ENCODE data around the gene SC5D.

Gene SC5D, protein sequence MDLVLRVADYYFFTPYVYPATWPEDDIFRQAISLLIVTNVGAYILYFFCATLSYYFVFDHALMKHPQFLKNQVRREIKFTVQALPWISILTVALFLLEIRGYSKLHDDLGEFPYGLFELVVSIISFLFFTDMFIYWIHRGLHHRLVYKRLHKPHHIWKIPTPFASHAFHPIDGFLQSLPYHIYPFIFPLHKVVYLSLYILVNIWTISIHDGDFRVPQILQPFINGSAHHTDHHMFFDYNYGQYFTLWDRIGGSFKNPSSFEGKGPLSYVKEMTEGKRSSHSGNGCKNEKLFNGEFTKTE

DNA sequence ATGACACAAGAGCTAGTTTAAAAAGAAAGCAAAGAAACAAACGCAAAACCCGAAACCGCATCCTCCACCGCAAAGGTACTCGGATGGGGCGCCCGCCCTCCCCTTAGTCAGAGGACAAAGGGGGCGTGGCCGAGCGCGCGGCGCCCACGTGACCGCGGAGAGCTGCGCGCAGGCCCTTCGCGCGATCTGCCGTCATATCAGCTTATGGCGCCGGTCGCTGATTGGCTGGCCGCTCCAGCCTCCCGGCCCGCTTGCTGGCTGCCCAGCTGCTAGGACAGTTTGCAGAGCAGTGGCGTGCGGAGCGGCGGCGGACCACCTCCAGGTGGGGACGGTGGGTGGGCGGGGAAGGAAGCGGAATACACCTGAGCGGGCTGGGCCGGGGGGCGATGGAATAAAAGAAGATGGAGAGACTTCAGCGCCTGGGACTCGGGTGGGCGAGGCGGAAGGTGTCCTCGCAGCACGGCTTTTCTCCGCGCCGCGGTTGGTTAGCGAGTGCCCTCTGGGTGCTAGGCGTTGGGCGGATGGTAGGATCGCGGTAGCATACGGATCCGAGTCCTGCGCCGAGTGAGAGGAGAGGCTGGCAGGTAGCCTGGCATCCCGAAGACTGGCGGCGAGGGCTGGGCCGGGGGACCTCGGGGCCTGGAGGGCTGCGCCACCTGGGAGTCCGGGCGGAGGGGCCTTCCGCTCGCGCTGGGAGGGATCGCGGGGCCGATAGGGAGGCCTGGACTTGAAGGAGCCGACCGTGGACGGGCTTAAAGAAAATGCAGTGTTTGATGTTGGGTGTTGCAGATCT lies at the start of gene SC5D:
SC5D (plus strand) TSS at position 277 of the 793 bp plus-strand sequence. CDS start 10,605 bp downstream, outside the sequence.
- peak; percentile 80 to 88 (median 86) for DNase-seq (ENCODE audit: low read depth in 3 of 3, low spot score in 1 of 3)

DNA sequence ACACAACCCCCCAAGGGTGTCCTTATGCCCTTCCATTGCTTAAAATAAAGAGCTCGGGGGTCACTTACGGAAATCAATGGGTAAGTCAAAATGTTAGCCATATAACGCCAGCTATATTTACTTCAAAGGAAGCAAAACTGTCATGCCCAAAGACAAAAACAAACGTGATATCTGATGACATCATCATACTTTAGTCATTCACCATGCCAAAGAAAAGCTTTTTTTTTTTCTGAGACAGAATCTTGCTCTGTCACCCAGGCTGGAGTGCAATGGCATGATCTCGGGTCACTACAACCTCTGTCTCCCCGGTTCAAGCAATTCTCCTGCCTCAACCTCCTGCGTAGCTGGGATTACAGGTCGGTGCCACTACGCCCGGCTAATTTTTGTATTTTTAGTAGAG lies 47.7 kb upstream of the SC5D start:
- DNase-seq (ENCODE audit: low read depth in 3 of 3, low spot score in 1 of 3): no peak

DNA sequence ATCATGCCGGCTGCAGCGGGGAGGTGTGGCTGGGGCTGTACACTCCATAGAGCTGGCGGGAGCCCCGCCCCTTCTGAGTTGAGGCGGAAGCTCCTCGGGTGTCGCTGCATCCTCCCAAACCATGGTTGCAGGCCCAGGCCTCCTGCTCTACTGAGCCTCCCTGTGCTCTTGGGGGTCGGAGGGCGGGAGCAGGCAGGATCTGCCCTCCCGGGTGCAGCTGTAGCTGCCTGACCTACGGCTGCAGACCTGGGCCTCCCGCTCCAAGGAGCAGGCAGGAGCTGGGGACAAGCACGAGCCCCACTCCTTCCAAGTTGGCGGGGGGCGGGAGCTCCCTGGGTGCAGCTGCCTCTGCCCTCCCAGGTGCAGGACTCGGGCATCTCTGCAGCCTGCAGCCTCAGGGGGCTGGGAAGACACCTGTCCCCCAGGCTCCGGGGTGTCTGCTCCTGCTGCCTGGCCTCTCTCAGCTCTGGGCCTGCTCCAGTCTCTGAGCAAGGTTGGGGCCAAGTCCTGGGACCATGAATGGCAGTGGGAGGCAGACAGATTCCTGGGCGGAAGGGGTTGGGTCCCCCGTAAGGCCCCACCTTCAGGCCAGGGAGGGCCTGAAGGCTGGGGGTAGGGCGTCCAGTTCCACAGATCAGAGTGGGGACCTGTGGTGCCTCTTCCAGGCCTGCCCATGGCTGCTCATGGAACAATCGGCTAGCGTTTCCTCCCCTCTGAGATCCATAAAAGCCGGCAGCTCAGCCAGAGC lies 46.4 kb upstream of the SC5D start:
- no peak for DNase-seq (ENCODE audit: low read depth in 3 of 3, low spot score in 1 of 3)

DNA sequence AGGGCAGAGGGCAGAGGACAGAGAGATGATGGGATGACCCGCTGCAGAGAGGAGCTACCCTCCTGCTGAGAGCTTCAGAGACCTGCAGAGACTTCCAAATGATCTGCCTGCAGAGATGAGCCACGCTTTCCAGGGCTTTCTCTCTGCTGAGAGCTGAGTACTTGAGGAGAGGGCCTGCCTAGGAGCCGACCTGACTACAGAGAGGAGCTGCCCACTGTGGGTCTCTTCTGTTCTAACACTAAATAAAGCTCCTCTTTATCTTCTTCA lies 45.9 kb upstream of the SC5D start:
- no peak for DNase-seq (ENCODE audit: low read depth in 3 of 3, low spot score in 1 of 3)

DNA sequence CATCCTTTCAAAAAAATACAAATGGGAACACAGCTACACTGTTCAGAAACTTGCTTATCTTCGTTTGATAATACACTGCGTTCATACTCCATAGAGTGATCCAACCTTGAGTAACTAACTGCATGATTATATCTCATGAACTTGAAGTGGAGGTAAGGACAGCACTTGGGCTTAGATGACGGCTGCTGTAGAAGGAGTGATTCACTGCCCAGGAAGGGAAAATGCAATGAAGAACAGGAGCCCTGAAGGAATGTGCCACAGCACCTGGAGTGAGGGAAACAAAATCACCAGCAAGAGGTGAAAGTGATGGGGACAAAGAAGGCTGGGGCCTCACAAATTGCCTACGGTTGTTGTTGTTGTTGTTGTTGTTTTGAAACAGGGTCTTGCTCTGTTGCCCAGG lies 44.1 kb upstream of the SC5D start:
- no peak for DNase-seq (ENCODE audit: low read depth in 3 of 3, low spot score in 1 of 3)

DNA sequence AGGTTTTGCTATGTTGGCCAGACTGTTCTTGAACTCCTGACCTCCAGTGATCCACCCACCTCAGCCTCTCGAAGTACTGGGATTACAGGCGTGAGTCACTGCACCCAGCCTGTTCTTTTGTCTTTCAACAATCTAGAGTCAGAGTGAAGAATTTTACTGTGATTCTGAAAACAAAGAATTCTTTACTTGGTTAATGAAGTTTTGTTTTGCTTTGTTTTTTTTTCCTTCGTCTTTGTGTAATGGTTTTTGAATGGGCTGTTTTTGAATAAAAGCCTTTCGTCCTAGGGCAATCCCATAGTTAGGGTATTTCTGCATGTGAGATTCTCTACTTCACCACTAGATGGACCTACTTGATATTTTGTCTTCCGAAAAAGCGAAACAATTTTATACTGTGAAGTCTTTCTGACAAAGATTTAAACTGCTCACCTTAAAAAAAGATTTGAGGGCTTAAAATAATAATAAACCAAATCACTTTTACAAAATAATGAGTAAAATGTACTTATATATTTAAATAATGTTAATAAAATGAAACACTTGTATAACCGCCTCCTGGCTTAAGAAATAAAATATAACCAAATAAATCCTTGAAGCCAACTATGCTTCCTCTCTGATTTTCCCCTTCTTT lies 43.4 kb upstream of the SC5D start:
- DNase-seq (ENCODE audit: low read depth in 3 of 3, low spot score in 1 of 3): no peak

DNA sequence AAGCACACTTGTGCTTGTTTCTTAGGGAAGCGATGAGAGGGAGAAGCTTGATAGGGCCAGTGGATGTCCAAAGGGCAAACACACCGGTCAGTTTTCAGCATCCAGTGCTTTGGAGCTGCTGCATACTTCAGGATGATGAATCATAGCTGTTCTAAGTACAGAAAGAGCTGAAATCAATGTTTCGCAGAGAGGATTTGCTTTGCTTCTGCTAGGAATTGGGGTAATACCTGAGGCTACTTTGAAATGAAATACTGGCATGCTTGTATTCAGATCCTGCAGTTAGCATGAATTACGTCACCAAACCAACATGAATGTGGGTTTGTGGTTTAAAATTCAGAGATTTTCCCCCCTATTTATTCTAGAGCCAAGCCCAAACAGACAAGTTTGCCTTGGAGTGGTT lies 41.7 kb upstream of the SC5D start:
- no peak for DNase-seq (ENCODE audit: low read depth in 3 of 3, low spot score in 1 of 3)

DNA sequence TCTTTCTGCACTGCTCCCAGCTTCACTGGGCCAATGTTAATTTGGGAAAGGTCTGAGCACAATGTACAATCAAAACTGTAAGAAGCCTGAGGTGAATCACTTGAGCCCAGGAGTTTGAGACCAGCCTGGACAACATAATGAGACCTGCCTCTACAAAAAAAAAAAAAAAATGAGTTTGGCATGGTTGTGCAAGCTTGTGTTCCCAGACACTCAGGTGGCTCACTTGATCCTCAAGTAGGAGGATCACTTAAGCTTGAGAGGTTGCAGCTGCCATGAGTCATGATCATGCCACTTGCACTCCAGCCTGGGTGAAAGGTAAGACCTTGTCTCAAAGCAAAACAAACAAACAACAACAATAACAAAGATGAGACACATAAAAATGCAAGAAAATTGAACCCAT lies 38.6 kb upstream of the SC5D start:
- no peak for DNase-seq (ENCODE audit: low read depth in 3 of 3, low spot score in 1 of 3)

DNA sequence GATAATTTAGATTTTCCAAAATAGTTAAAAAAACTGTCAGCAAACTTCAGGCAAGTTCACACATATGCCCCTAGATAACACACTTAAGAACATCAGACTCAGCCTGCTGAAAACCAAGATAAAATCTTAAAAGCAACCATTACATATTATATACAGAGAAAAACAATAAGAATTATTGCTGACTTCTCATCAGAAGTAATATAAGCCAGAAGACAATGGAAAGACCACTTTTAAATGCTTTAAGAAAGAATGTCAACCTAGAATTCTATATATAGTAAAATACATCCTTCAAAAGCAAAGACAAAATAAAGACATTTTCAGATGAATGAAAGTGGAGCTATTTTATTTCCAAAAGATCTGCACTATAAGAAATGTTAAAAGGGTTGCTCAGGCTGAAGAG lies 37.8 kb upstream of the SC5D start:
- DNase-seq (ENCODE audit: low read depth in 3 of 3, low spot score in 1 of 3): no peak

DNA sequence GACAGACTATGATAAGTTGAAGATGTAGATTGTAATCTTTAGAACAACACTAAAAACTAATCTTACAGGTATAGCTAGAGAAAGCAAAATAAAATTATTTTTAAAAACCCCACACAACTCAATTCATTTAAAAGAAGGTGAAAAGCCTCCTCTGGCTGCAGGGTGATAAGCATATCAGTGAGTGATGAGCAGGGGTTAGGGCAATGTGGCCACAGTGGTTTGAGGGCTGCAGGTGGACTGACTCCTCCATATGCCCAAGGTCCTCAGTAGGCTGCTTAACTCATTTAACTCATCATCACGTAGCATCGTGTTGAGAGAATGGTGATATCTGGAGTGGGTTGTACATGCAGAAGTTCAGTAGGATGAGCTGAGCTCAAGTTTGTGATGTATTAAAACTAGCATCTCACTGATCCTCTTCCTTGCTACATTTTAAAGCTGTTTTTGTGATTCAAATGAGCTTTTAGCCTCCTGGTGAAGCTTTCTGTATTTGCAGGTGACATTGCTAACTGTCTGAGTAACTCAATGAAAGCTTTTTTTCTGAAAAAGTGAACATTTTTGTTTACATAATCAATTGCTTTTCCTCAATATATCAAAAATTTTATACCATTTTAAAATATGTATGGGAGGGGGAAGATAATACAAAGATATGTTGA lies 37.0 kb upstream of the SC5D start:
- DNase-seq (ENCODE audit: low read depth in 3 of 3, low spot score in 1 of 3): no peak

DNA sequence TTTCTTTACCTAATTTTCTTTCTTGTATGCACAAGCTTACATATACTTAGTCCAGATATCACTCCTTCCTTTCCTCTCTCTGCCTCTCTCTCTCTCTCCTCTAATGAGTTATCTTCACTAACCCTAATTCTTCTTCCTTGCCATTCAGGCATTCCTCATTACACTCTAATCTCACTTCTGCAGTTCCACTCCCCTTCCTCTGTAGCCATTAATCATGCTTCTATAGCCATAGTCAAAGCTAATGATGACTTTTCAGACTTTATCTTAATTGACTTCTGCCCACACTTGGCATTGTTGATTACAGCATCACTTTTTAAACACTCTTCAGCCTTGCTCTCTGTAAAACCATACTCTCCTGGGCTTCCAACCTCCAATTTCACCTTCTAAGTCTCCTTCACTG lies 35.3 kb upstream of the SC5D start:
- no peak for DNase-seq (ENCODE audit: low read depth in 3 of 3, low spot score in 1 of 3)

DNA sequence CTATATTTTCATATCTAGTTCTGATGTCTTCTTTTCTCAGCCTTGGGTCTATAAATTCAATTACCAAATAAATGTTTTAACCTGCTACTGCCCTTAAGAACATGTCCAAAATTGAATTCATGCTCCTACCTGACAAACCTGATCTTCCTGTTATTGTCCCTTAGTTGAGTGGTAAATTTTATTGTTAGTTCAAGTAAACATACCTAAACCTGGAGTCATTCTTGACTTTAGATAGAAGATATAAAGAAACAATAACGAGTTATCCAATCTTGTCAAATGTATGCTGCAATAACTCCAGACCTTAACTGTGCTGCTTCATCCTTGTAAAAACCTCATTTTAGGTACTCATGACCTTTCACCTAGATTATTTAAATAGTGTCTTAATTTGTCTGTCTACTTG lies 34.6 kb upstream of the SC5D start:
- no peak for DNase-seq (ENCODE audit: low read depth in 3 of 3, low spot score in 1 of 3)

DNA sequence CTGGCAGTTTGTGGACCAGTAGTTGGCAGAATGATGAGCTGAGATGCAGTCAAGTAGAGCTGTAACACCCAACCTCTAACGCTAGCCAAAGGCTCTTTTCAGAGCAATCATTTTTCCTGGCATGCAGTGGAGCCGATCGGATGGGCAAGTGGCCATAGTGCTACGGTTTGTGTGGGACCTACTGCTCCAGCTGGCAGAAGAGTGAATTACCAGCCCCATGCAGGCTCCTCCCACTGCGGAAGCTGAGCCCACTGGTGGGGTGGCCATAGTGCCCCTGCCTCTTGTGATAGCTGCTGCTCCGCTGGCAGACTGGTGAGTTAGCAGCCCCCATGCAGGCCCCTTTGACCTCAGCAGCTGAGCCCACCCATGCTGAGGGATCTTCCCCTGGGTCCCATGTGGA lies 27.0 kb upstream of the SC5D start:
- no peak for DNase-seq (ENCODE audit: low read depth in 3 of 3, low spot score in 1 of 3)

DNA sequence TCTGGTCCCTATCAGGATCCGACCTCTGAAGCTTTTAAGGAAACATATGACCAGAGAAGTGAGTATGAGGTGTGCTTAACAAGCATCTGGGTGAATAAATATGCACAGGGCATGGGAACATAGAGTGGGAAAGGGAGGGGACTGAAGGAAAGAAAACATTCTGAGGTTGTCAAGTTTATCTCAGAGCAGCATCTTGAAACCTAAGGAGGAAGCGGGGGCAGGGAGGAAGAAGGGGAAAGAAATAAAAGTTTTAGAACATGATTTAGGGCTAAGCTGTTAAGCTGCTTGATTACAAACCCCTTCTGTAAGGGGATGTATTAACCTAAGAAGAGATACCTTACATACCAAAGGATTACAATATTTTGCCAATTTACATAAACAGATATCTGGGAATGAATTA lies 24.0 kb upstream of the SC5D start:
- DNase-seq (ENCODE audit: low read depth in 3 of 3, low spot score in 1 of 3): no peak

DNA sequence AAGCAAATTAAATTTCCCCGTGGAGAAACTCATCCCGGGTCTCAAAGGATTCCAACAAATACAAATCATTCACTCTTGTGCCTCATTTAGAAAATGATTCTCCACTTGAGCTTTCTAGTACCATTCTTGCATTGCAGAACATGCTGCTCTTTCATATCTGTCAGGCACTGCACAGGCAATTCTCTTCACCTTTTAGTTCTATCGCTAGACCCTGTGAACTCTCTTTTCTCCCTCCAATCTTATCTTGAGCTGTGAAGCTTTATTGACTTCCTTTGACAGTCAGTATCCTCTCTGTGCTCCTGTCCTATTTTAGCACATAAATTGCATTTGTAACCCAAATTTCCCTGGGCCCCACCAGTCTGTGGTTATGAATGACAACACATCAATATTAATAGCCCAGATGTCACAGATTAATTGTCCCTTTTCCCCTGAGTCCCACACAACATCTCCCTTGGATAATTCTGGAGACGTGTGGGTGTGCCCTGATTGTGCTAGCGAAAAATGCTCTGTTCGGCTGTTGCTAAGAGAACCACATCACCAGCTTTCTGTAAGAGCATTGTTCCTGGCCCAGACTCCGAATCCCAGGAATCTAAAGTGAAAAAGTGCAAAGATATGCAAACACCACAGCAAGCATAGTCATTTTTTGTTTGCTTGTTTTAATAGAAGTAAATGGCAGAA lies 22.4 kb upstream of the SC5D start:
- no peak for DNase-seq (ENCODE audit: low read depth in 3 of 3, low spot score in 1 of 3)

DNA sequence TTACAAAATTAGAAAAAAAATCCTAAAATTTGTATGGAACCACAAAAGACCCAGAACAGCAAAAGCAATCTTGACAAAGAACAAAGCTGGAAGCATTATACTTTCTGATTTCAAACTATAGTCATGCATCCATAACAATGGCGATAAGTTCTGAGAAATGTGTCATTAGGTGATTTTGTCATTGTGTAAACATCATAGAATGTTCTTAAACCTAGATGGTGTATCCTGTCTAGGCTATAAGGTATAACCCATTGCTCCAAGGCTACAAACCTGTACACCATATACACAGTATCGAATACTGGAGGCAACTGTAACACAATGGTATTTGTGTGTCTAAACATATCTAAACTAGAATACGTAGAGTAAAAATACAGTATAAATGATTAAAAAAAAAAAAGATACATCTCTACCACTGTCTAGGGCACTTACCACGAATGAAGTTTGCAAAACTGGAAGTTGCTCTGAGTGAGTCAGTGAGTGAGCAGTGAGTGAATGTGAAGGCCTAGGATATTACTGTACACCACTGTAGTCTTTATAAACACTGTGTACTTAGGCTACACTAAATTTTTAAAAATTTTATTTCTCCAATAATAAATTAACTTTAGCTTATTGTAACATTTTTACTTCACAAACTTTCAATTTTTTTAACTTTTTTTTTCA lies 18.1 kb upstream of the SC5D start:
- DNase-seq (ENCODE audit: low read depth in 3 of 3, low spot score in 1 of 3): no peak

DNA sequence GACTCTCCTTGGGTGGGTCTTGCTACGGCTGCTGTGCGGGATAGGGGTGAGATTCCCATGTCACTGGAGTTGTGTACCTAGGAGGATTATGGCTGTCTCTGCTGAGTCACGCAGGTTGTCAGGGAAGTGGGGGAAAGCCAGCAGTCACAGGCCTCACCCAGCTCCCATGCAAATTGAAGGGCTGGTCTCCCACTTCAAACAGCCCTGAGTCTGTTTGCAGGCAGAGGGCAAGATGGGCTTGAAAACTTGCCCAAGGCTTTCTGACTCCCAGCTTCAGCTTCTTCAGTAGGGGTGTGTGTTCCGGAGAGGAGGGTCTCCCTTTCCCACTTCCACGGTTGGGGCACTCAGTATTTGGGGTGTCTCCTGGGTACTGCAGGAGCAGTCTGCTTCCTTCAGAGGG lies 10.9 kb upstream of the SC5D start:
- no peak for DNase-seq (ENCODE audit: low read depth in 3 of 3, low spot score in 1 of 3)

DNA sequence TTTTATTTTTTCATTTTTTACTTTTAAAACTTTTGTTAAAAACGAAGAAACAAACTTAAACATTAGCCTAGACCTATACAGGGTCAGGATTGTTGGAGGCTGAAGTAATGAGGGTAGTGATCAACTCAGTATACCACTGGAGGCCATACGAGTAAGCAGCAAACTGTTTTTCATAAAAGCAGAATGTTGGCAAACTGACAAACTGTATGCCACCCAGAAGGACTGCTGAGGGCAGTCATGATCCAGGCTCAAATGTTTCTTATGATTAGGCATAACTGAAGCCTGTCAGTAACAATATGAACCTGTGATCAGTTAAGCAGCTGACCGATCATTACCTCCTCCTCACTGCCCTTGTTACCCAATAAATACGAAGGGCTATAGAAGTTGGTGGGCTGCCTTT lies 10.2 kb upstream of the SC5D start:
- DNase-seq (ENCODE audit: low read depth in 3 of 3, low spot score in 1 of 3): no peak

DNA sequence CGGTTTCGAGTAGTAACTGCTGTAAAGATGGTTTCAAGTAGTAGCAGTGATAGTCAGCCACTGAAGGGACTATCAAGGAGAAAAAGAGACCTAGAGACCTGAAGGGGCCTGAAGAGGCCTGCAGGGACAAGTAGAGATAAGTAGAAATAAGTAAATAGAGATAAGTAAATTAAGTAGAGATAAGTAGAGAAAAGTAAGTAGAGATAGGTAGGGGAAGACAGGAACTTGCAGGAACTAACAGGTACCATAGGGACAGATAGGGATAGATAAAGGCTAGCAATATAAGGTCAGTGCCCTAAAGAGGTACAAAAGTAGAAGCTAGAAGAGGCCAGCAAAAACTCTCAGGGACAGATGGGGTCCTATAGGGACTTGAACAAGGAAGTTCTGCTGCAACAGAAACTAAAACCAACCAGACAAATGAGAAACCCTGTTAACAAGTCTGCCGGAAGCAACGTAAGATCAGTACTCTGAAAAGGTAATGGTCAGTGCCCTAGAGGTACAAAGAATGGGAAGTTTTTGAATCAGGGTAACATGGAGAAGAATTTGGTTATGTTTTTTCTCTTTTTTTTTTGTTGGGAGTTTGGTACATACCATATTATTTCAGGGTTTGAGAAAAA lies 9.6 kb upstream of the SC5D start:
- no peak for DNase-seq (ENCODE audit: low read depth in 3 of 3, low spot score in 1 of 3)

DNA sequence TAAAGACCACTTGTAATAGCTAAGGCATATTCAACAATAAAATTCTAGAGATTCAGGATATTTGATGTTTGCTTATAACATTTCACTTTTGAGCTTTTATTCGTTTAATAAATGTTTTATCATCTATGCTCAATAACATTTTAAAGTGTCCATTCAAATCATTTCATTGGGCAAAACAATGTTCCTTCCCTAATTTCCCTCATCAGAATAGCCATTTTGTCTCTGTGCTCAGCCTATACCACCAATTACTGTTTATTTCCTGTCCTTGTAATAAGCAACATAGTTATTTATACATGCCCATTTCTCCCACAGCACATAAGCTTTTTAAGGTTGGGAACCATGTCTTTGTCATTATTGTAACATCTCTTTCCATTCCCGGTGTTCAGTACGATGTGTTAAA lies 1.3 kb upstream of the SC5D start:
- no peak for DNase-seq (ENCODE audit: low read depth in 3 of 3, low spot score in 1 of 3)

Measured in stimulated activated CD4-positive, alpha-beta T cell treated with anti-CD3 and anti-CD28 coated beads, TNF-alpha, amount 100 ng/mL, for 1 hour (primary cell).